NCI-H2107 treated with DMSO at 0.1 percent for 48 hours (cell line): ENCODE results near the gene MYO18B.

ENCODE experiments used
- DNase-seq: peaks from one replicate; lab custom pipeline; 2025; ENCODE audit not compliant: unreplicated experiment; lab: John Stamatoyannopoulos, UW

MYO18B gene

DNA sequence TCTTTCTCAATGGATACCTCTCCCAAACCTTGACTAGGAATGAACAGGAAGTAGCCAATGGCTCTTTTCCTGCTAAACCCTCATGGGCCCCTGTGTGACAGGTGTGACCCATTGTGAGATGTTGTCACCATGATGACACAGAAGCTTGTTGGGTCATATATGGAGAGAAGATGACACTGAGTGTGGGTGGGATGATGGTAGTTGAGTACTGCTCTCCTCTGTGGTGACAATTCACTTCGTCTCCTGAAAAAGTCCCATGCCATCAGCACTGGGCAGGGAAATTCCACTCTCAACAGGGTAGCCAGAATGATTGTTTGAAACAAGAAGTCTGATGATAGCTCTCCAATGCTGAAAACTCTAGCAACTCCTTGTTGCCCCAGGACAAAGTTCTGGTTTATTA is 333.3 kb downstream of the MYO18B start:
- DNase-seq: no peak

DNA sequence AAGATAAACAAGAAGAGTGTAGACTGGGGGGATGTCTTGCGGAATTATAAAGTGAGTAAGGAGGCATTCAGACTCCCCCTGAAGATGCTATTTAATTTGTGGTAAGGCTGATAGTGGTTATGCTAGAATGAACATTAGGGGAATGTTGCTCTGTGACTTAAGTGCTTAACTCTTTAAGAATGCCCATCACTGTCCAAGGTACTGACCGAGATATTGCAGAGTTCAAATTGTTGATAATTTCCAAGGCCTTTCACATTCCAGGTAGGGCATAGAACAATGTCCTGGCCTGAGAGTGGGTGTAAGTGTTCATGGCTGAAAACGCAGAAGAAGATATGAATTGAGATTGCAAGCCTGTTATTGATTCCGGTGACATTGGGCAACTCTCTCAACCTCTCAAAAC is 337.0 kb downstream of the MYO18B start:
- DNase-seq: no peak
